Muscle of leg (tissue), 11 donors: Measurements from ENCODE around the gene LYL1. TPM values are rescaled to one million over a fixed set of nuclear protein-coding genes. Genes with fewer than 3 reads are reported as not detected.
A peak's percentile ranks its signal among the peaks of the same experiment; 100 is the strongest.

Experiments used
- DNase-seq: peaks from one replicate; pipeline ENCODE4 v3.0.0; 2013
- H3K27ac ChIP-seq: one replicate; pipeline ENCODE4 v1.5.1; 2013; ENCODE audit warnings: mild to moderate bottlenecking, low read length, control low read depth
- H3K27me3 ChIP-seq: one replicate; pipeline ENCODE4 v1.6.1; 2013; ENCODE audit warnings: low read length; ENCODE audit not compliant: control insufficient read depth, insufficient read depth
- H3K36me3 ChIP-seq: one replicate; pipeline ENCODE4 v1.6.1; 2013; ENCODE audit warnings: low read length; ENCODE audit not compliant: control insufficient read depth, insufficient read depth
- H3K4me1 ChIP-seq: one replicate; pipeline ENCODE4 v1.6.1; 2013; ENCODE audit warnings: low read length; ENCODE audit not compliant: control insufficient read depth, insufficient read depth
- H3K4me3 ChIP-seq: one replicate; pipeline ENCODE4 v1.5.1; 2013; ENCODE audit warnings: low read length, control low read depth
- H3K9me3 ChIP-seq: replicated peaks from 2 replicates; pipeline ENCODE4 v1.6.1; 2013; ENCODE audit warnings: low read depth, low read length; ENCODE audit not compliant: control insufficient read depth
- WGBS: methylation state at CpG from one replicate; pipeline ENCODE4 v1.1.5; 2013; ENCODE audit warnings: missing lambda C conversion rate; ENCODE audit not compliant: insufficient coverage; 5-methylcytosine and 5-hydroxymethylcytosine counted together
- polyA plus RNA-seq, 8 donors: library from polyadenylated mRNA; unstranded; fragments of 120-200 nt; gene quantifications; one replicate each; pipeline versions ENCODE4 v1.2.1 to v1.2.3, GENCODE V29; 2013; ENCODE audit warnings: inconsistent platforms in 1 of 8, low replicate concordance in 1 of 8; ENCODE audit not compliant: insufficient read length in 8 of 8, insufficient read depth in 1 of 8
- total RNA-seq: library from RNA; stranded (reverse); fragments of 120-200 nt; gene quantifications from one replicate; pipeline ENCODE4 v1.2.4, GENCODE V29; 2013

Gene LYL1
- total and polyA plus RNA-seq, 9 donors, result 3.7 to 6.7 (median 5.6) TPM

- Histone ChIP-seq H3K4me3 (no peak overlapping the region), H3K27me3 (peaks cover 2% of the 10 kb centered on the region), H3K9me3 (no peaks in the 10 kb centered on the region), H3K4me1 (peaks cover 100% of the 10 kb centered on the region), H3K36me3 (peaks cover 21% of the 10 kb centered on the region), H3K27ac (no peak overlapping the region)
- no peak for DNase-seq
- WGBS, result 76% methylated on average over 4 of the region's 5 CpGs
Observed at GRCh38 chr19:13066226-13066625, 36.4 kb downstream of the LYL1 start.

- Histone ChIP-seq H3K36me3 (peaks cover 17% of the 10 kb centered on the region), H3K9me3 (no peaks in the 10 kb centered on the region), H3K27ac (peak overlapping the region; percentile 54), H3K4me1 (peaks cover 100% of the 10 kb centered on the region), H3K27me3 (peaks cover 2% of the 10 kb centered on the region), H3K4me3 (no peak overlapping the region)
- no peak for DNase-seq
- 41% methylated on average over 5 of the region's 6 CpGs for WGBS
Observed at GRCh38 chr19:13064092-13064489, 38.6 kb downstream of the LYL1 start.

- 0% methylated on average over 1 of the region's 5 CpGs for WGBS
- Histone ChIP-seq H3K4me3 (no peak overlapping the region), H3K9me3 (no peaks in the 10 kb centered on the region), H3K27ac (peak overlapping the region; percentile 54), H3K27me3 (peaks cover 2% of the 10 kb centered on the region), H3K36me3 (peaks cover 17% of the 10 kb centered on the region), H3K4me1 (peaks cover 100% of the 10 kb centered on the region)
- DNase-seq, result no peak
Observed at GRCh38 chr19:13063461-13064091, 39.1 kb downstream of the LYL1 start.

GRCh38 chr19:13062317-13062716, 40.3 kb downstream of the LYL1 start:
- DNase-seq, result no peak
- no peak overlapping the region for H3K4me3 ChIP-seq
- H3K4me1 ChIP-seq, result peaks cover 100% of the 10 kb centered on the region
- peaks cover 2% of the 10 kb centered on the region for H3K27me3 ChIP-seq
- peaks cover 17% of the 10 kb centered on the region for H3K36me3 ChIP-seq
- no peaks in the 10 kb centered on the region for H3K9me3 ChIP-seq
- H3K27ac ChIP-seq, result no peak overlapping the region

GRCh38 chr19:13060964-13061927, 41.4 kb downstream of the LYL1 start:
- DNase-seq, result peak; percentile 90
- H3K27ac ChIP-seq, result peak overlapping the region; percentile 67
- H3K9me3 ChIP-seq, result no peaks in the 10 kb centered on the region
- peak overlapping the region; percentile 5 for H3K4me3 ChIP-seq
- WGBS, result under 1% methylated on average over 33 of the region's 40 CpGs
- peaks cover 17% of the 10 kb centered on the region for H3K36me3 ChIP-seq
- H3K27me3 ChIP-seq, result peaks cover 4% of the 10 kb centered on the region
- peaks cover 100% of the 10 kb centered on the region for H3K4me1 ChIP-seq

GRCh38 chr19:13060233-13060963, 42.3 kb downstream of the LYL1 start:
- H3K36me3 ChIP-seq, result peaks cover 8% of the 10 kb centered on the region
- 43% methylated on average over 8 of the region's 19 CpGs for WGBS
- peak overlapping the region; percentile 67 for H3K27ac ChIP-seq
- peaks cover 100% of the 10 kb centered on the region for H3K4me1 ChIP-seq
- H3K4me3 ChIP-seq, result no peak overlapping the region
- no peak for DNase-seq
- peaks cover 6% of the 10 kb centered on the region for H3K27me3 ChIP-seq
- no peaks in the 10 kb centered on the region for H3K9me3 ChIP-seq

- Histone ChIP-seq H3K9me3 (no peaks in the 10 kb centered on the region), H3K36me3 (peaks cover 4% of the 10 kb centered on the region), H3K27me3 (peaks cover 6% of the 10 kb centered on the region), H3K4me3 (no peak overlapping the region), H3K27ac (peak overlapping the region; percentile 67), H3K4me1 (peaks cover 100% of the 10 kb centered on the region)
- DNase-seq, result peak; percentile 92
- WGBS, result 16% methylated on average over 6 of the region's 12 CpGs
Observed at GRCh38 chr19:13058951-13059660, 43.6 kb downstream of the LYL1 start.

- Histone ChIP-seq H3K9me3 (no peaks in the 10 kb centered on the region), H3K4me3 (no peak overlapping the region), H3K36me3 (peaks cover 4% of the 10 kb centered on the region), H3K4me1 (peaks cover 100% of the 10 kb centered on the region), H3K27ac (peak overlapping the region; percentile 98), H3K27me3 (peaks cover 6% of the 10 kb centered on the region)
- WGBS, result 33% methylated on average over 2 of the region's 2 CpGs
- DNase-seq, result peak; percentile 87
Observed at GRCh38 chr19:13057744-13058143, 44.9 kb downstream of the LYL1 start.

- H3K27me3 ChIP-seq, result peaks cover 6% of the 10 kb centered on the region
- peaks cover 4% of the 10 kb centered on the region for H3K36me3 ChIP-seq
- H3K9me3 ChIP-seq, result no peaks in the 10 kb centered on the region
- H3K27ac ChIP-seq, result peak overlapping the region; percentile 98
- H3K4me1 ChIP-seq, result peaks cover 100% of the 10 kb centered on the region
- WGBS, result no CpG with 5 or more reads among the region's 15 CpGs
- H3K4me3 ChIP-seq, result no peak overlapping the region
- DNase-seq, result no peak
Observed at GRCh38 chr19:13057147-13057572, 45.5 kb downstream of the LYL1 start.
